ENCODE data around the gene UGT1A4. TPM values are rescaled to one million over a fixed set of nuclear protein-coding genes. Genes with fewer than 3 reads are reported as not detected.

Gene UGT1A4
- total and polyA plus RNA-seq, 2 of the 8 experiments (the other 6 are each of a cell fraction or from before 2014, with no cell fraction given) = not detected

- no peak for TF ChIP-seq SP2 (IDR thresholded peaks at IDR 0.05; ENCODE audit: low read length)
Observed at GRCh38 chr2:233803994-233804393, 85.5 kb downstream of the UGT1A4 start (continued).
